Stimulated activated CD8-positive, alpha-beta memory T cell treated with anti-CD3 and anti-CD28 coated beads, Interleukin-12 subunit alpha, Interleukin-12 subunit beta, amount 100 ng/mL, for 24 hours (primary cell): ENCODE measurements around the gene LRRC2.
A peak's percentile ranks its signal among the peaks of the same experiment; 100 is the strongest.
"Not testable (repeated sequence)": the region's sequence is repeated elsewhere in the genome, so short reads cannot be mapped to it uniquely, and the experiment has no call there.

Experiments used
- DNase-seq: peaks from one replicate; pipeline ENCODE4 v3.0.0-alpha.2; 2020; ENCODE audit errors: extremely low read depth

LRRC2 gene

GRCh38 chr3:46527239-46527638 lies 38.9 kb downstream of the LRRC2 start:
- DNase-seq, result no peak

DNA sequence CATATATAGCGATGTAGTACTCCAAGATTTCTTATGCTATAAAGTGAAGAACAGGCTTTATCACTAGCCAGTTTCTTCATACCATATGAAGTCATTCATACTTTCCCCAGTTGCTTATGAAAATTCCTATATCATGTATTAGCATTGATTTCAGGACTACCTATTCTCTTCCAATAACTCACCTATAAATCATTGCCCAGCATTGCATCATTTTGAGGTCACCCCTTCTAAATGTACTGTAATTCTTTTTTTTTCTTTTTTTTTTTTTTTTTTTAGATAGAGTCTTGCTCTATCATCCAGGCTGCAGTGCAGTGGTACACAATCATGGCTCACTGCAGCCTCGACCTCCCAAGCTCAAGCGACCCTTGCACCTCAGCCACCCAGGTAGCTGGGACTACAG lies 41.3 kb downstream of the LRRC2 start:
- no peak for DNase-seq

DNA sequence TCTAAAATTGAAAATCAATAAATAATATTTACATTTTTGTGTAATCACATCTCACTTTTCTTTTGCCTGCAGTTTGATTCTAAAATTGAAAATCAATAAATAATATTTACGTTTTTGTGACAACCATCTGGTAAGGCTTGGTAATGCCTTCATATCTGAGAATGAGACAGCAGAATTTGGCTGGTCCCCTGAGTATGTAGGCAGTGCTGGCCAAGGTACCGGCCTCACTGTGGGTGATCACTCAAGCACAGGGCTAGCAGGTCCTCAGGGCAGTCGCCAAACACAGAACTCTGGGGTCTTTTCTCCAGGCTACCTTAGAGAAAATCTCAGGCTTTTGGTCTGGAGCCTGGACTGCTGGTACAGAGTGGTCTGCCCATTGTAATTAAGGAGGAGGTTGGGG lies 42.1 kb downstream of the LRRC2 start:
- no peak for DNase-seq

GRCh38 chr3:46523556-46523955 lies 42.5 kb downstream of the LRRC2 start:
- no peak for DNase-seq

DNA sequence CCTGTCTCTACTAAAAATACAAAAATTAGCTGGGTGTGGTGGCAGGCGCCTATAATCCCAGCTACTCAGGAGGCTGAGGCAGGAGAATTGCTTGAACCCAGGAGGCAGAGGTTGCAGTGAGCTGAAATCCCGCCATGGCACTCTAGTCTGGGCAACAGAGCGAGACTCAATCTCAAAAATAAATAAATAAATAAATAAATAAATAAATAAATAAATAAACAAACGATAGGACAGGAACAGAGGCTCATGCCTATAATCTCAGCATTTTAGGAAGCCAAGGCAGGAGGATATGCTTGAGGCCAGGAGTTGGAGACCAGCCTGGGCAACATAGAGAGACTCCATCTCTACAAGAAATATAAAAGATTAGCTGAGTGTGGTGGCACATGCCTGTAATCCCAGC lies 43.9 kb downstream of the LRRC2 start:
- not testable (repeated sequence) for DNase-seq

GRCh38 chr3:46521096-46521495 lies 45.0 kb downstream of the LRRC2 start:
- DNase-seq, result no peak

- DNase-seq, result no peak
Observed at GRCh38 chr3:46520531-46520930, 45.6 kb downstream of the LRRC2 start.

GRCh38 chr3:46519952-46520351 lies 46.1 kb downstream of the LRRC2 start:
- no peak for DNase-seq

- no peak for DNase-seq
Observed at GRCh38 chr3:46517784-46518181, 48.3 kb downstream of the LRRC2 start.

DNA sequence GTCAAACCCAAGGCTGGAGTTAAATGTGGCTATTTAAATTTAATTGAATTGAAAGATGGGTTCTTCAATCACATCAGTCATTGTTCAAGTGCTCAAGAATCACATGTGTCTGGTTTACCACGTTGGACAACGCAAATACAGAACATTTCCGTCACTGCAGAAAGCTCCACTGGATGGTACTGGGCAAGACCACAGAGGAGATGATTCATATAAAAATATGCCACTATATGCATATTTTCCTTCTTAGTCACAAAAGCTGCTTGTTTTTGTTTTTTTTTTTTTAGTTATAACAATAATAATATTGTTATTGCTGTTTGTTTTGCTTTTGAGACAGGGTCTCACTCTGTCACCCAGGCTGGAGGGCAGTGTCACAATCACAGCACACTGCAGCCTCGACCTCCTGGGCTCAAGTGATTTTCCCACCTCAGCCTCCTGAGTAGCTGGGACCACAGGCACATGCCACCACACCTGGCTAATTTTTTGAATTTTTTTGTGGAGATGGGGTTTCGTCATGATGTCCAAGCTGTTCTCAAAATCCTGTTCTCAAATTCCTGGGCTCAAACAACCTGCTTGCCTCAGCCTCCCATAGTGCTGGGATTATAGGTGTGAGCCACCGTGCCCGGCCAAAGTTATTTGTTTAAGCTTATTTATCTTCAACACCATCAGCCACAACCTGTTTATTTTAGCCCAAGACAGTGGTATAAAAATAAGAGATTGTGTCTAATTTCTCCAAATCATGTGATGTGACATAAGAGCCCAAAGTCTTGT lies 48.9 kb downstream of the LRRC2 start:
- no peak for DNase-seq

- no peak for DNase-seq
Observed at GRCh38 chr3:46516521-46516920, 49.6 kb downstream of the LRRC2 start.

DNA sequence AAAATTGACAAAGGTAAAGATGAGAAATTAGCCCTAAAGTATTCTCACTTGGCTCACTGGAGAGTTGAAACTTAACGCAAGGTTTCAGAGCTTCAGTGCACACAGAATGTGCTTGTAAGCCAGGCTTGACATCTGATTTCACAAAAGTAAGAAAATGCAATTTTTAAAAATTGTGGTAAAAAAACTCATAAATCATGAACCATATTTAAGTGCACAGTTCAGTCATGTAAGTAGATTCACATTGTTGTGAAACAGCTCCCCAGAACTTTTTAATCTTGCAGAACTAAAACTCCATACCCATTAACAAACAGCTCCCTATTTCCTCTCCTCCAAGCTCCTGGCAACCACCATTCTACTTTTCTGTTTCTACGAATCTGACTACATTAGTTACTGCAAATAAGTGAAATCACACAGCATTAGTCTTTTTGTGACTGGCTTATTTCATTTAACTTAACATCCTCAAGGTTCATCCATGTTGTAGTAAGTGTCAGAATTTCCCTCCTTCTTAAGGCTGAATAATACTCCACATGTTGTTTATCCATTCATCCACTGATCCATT lies 53.8 kb downstream of the LRRC2 start:
- DNase-seq, result no peak

GRCh38 chr3:46509661-46510187 lies 56.4 kb downstream of the LRRC2 start:
- DNase-seq, result no peak

GRCh38 chr3:46508850-46509591 lies 57.1 kb downstream of the LRRC2 start:
- DNase-seq, result no peak

DNA sequence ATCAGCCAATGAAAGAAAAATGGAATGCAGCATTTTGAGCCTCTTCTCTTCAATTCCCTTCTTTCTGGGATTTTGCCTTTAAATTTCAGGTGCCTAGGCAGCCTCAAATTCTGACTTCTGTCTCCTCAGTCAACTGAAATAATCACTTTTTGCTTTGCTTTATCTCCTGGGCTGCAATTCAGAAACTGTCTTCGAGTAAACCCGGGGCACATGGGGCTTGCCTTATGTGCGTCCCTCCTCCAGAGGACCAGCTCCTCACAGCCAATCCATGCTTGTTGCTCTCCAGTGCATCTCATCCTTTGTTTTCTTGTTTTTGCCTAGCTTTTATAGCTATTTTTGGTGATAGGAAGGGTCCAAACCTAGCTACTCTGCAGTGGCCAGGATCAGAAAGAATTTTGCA lies 59.6 kb downstream of the LRRC2 start:
- DNase-seq, result no peak

GRCh38 chr3:46505953-46506352 lies 60.1 kb downstream of the LRRC2 start:
- DNase-seq, result no peak

DNA sequence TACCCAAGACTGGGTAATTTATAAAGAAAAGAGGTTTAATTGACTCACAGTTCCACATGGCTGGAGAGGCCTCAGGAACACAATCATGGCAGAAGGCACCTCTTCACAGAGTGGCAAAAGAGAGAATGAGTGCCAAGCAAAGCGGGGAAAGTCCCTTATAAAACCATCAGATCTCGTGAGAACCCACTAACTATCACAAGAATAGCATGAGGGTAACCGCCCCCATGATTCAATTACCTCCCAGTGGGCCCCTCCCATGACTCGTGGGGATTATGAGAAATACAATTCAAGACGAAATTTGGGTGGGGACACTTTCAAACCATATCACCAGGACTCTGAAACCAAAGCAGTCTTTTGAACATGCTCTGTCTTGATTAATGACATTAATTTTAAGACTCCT lies 61.3 kb downstream of the LRRC2 start:
- DNase-seq, result peak; percentile 8

GRCh38 chr3:46503200-46503874 lies 62.8 kb downstream of the LRRC2 start:
- DNase-seq, result no peak

DNA sequence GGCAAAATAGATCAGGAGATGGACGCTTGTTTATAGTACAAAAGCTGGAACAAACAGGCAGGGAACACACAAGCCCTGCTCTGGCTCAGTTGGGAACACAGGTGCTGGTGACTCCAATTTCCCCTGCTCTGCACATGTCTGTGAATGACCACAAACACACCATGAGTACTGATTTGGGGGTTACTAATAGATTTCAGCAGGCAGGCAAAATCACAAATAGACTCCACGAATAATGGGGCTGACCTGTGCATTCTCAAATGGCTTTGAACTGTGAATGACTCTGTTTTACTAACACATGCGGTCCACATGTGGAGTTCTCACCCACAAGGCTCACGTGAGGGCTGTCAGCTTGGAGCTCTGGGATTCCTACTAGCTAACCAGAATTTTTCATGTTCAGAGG lies 64.4 kb downstream of the LRRC2 start:
- DNase-seq, result no peak

- no peak for DNase-seq
Observed at GRCh38 chr3:46500656-46501635, 65.2 kb downstream of the LRRC2 start.

- DNase-seq, result no peak
Observed at GRCh38 chr3:46498916-46499519, 67.1 kb downstream of the LRRC2 start.
